Activated CD4-positive, alpha-beta memory T cell treated with anti-CD3 and anti-CD28 coated beads for 36 hours (primary cell): ENCODE data around the gene LIPG. TPM values are rescaled to one million over a fixed set of nuclear protein-coding genes. Genes with fewer than 3 reads are reported as not detected.

Experiments
- CTCF ChIA-PET: fragments of 350-600 bp; sonication (Branson Sonifier 250); formaldehyde crosslinking; loops from one replicate; lab custom pipeline; 2021; ENCODE audit warnings: antibody characterized with exemption, inconsistent platforms; lab: Charles Lee
- POLR2A ChIA-PET: fragments of 350-600 bp; sonication (Branson Sonifier 250); formaldehyde crosslinking; loops from one replicate; lab custom pipeline; 2021; ENCODE audit warnings: antibody characterized with exemption; lab: Charles Lee
- DNase-seq: peaks from one replicate; pipeline ENCODE4 v3.0.0-alpha.2; 2020
- H3K27ac Mint-ChIP-seq: one replicate; pipeline ENCODE4 v1.8.0; 2021; ENCODE audit warnings: mixed read lengths
- H3K27me3 Mint-ChIP-seq: one replicate; pipeline ENCODE4 v1.8.0; 2021; ENCODE audit warnings: mixed read lengths
- H3K36me3 Mint-ChIP-seq: one replicate; pipeline ENCODE4 v1.8.0; 2021; ENCODE audit warnings: mixed read lengths
- H3K4me1 Mint-ChIP-seq: one replicate; pipeline ENCODE4 v1.8.0; 2021; ENCODE audit warnings: low read depth, mixed read lengths
- H3K4me3 Mint-ChIP-seq: one replicate; pipeline ENCODE4 v1.8.0; 2021; ENCODE audit warnings: mild to moderate bottlenecking, mixed read lengths
- H3K9me3 Mint-ChIP-seq: one replicate; pipeline ENCODE4 v1.8.0; 2021; ENCODE audit warnings: mixed read lengths
- intact Hi-C: fragments of 100-400 bp; cut with micrococcal nuclease; formaldehyde crosslinking; loops from one replicate; pipeline ENCODE4 v1.15.1; 2023
- total RNA-seq, 2 experiments: library from RNA; stranded (reverse); gene quantifications; one replicate each; pipeline ENCODE4 v1.2.3, GENCODE V29; 2021

The LIPG gene
- total RNA-seq, 2 experiments from 2014 or later, result 0.17 to 0.50 TPM

DNA sequence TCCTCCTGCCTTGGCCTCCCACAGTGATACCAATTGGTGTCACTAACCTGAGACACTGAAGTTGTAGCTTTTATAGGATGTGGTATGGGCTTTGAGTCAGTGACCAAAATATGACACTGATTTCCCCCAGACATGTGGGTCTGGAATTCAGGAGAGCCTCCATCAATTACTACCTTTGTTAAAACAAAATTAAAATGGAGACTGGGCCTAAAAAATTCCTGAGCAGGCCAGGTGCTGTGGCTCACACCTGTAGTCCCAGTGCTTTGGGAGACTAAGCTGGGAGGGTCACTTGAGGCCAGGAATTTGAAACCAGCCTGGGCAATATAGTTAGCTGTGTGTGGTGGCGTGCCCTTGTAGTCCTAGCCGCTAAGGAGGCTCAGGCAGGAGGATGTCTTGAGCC, 36.9 kb upstream of the LIPG start:
- CTCF ChIA-PET, result interaction anchor here (1.2 kb wide), 1 partner anchor 331 kb away, joined by 3 read pairs; no protein-coding TSS in a partner anchor

DNA sequence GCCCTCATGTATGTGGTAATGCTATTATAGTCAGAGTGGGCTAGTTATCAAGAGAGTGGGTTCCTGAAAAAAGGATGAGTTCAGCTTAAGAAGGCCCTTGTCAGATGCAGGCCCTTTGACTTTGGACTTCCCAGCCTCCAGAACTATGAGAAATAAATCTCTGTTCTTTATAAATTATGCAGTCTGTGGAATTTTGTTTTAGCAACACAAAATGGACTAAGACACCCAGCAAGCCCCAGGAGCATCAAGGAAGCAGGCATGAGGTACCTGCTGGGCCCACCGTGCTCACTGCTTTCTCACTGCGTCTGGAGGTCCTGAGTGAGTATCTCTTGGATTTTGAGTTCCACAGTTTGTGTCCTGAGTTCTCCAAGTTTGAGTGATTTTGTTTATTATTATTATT, 35.9 kb upstream of the LIPG start:
- Mint-ChIP-seq H3K27me3 (peaks cover 8% of the 10 kb centered on the region), H3K27ac (no peak overlapping the region), H3K4me1 (no peaks in the 10 kb centered on the region), H3K4me3 (no peak overlapping the region), H3K9me3 (no peaks in the 10 kb centered on the region), H3K36me3 (no peaks in the 10 kb centered on the region)
- POLR2A ChIA-PET, result no interaction called here
- CTCF ChIA-PET, result interaction anchor here (1.5 kb wide), 1 partner anchor 15 kb away, joined by 7 read pairs; no protein-coding TSS in a partner anchor
- intact Hi-C loops, result no loop called here
- no peak for DNase-seq

More for the DNA sequence above, 36.9 kb upstream of the LIPG start:
- Mint-ChIP-seq H3K4me1 (no peaks in the 10 kb centered on the region), H3K9me3 (no peaks in the 10 kb centered on the region), H3K27ac (no peak overlapping the region), H3K27me3 (peaks cover 3% of the 10 kb centered on the region), H3K36me3 (no peaks in the 10 kb centered on the region), H3K4me3 (no peak overlapping the region)
- no peak for DNase-seq
- intact Hi-C loops, result no loop called here
- POLR2A ChIA-PET, result no interaction called here

DNA sequence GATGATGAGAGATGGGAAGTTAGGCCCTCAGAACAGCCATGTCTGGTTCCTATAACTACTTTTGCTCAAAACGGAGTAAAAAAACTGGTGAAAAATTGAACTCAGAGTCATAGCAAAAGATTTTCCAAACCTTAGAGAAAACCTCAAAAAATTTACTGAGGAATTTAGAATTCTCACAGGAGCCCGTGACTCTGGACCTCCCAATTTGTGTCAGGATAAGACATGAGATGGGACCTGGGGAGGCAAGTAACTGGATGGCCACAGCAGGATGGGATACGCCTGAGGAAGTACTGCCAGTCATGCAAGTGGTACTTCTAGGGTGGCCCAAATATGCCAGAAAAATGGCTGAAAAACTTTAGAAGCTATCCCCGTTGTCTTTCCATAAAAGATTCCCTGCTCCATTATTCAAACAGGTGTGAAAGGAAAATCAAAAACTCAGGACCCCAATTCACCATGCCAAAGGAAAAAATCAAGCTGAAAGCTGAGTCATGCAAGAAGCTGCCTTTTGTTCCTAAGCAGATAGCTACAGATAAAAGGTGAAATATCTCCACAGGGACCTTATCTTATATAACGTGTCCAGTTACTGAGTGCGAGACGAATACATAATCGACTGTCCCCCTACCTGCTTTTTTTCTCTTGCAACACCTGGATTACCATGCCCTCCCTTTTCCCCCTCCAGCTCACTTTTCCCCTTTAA, 34.1 kb upstream of the LIPG start:
- H3K27me3 Mint-ChIP-seq, result peaks cover 10% of the 10 kb centered on the region
- no peaks in the 10 kb centered on the region for H3K36me3 Mint-ChIP-seq
- no peak overlapping the region for H3K4me3 Mint-ChIP-seq
- no peaks in the 10 kb centered on the region for H3K9me3 Mint-ChIP-seq
- intact Hi-C loops, result no loop called here
- ChIA-PET CTCF (interaction anchor here (1.0 kb wide), 1 partner anchor 331 kb away, joined by 5 read pairs; no protein-coding TSS in a partner anchor), POLR2A (interaction anchor here (0.7 kb wide), 1 partner anchor 10 kb away, joined by 3 read pairs; no protein-coding TSS in a partner anchor)
- H3K27ac Mint-ChIP-seq, result no peak overlapping the region
- no peak for DNase-seq
- no peaks in the 10 kb centered on the region for H3K4me1 Mint-ChIP-seq

DNA sequence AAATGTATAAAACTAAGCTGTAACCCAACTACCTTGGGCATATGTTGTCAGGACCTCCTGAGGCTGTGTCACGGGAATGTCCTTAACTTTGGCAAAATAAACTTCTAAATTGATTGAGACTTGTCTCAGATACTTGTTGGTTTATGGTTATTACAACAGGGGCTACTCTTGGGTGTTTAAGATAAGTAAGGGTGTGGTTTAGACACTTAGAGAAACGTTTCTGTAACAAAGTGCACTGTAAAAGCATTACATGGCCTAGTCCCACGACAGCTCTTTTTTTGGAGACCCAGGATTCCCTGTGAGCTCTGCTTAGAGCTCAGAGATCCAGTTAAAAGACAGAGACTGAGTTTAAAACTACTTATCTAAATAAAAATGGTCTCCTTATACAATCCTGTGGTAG, 32.3 kb upstream of the LIPG start:
- no peak for DNase-seq
- peaks cover 1% of the 10 kb centered on the region for H3K9me3 Mint-ChIP-seq
- H3K36me3 Mint-ChIP-seq, result no peaks in the 10 kb centered on the region
- intact Hi-C loops, result no loop called here
- H3K4me1 Mint-ChIP-seq, result no peaks in the 10 kb centered on the region
- H3K27ac Mint-ChIP-seq, result no peak overlapping the region
- no peak overlapping the region for H3K4me3 Mint-ChIP-seq
- ChIA-PET CTCF (no interaction called here), POLR2A (no interaction called here)
- H3K27me3 Mint-ChIP-seq, result peaks cover 10% of the 10 kb centered on the region

DNA sequence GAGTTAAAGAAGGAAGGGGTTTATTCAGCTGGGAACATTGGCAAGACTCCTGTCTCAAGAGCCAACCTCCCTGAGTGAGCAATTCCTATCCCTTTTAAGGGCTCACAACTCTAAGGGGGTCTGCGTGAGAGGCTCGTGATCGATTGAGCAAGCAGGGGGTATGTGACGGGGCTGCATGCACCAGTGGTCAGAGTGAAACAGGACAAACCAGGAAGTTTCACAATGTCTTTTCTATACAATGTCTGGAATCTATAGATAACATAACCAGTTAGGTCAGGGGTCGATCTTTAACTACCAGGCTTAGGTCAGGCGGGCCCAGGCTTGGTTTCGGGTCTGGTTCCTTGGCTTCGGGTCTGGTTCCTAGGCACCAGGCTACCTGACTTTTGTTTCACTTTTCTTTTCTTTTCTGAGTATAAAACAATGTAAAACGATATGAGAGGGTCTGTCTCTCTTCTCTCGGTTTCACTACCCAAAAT, 30.1 kb upstream of the LIPG start:
- Mint-ChIP-seq H3K27me3 (peaks cover 10% of the 10 kb centered on the region), H3K36me3 (no peaks in the 10 kb centered on the region), H3K4me3 (no peak overlapping the region), H3K9me3 (peaks cover 9% of the 10 kb centered on the region), H3K4me1 (no peaks in the 10 kb centered on the region), H3K27ac (no peak overlapping the region)
- ChIA-PET CTCF (no interaction called here), POLR2A (no interaction called here)
- DNase-seq, result no peak
- intact Hi-C loops, result no loop called here

DNA sequence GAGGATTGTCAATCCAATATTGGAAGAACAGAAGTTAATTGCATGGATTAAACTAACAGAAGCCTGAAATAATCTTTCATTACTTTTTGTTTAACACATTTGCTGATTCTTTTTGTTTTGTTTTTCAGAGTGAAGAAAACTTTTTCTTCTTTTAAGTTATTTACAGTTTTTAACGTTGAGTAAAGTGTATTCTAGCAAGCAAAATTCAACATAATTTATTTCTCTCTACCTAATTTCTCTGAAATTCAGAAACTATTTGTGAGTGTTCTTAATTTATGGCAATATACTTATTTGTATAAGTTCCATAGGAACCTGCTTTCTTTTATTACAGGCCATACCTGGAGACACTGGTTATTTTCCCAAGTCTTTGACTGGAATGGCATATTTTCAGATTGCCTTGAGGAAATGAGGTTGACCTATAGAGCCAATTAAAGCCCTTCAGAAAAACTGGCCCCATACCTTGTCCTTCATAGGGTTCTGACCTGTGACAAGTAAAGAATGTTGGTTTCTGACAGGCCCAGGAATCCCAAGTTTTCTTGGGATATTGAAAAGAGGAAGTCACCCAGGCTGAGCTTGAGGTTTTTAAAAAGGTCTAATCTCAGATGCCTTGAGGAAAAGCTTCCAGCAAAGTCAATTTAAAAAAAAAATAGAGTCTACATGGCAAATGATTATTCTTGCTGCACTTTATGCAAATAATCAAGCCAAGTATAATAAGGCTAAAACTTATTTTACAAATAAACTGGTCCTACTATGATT, 26.8 kb upstream of the LIPG start:
- H3K27ac Mint-ChIP-seq, result no peak overlapping the region
- DNase-seq, result no peak
- CTCF ChIA-PET, result interaction anchor here (0.6 kb wide), 1 partner anchor 516 kb away, joined by 3 read pairs; no protein-coding TSS in a partner anchor

DNA sequence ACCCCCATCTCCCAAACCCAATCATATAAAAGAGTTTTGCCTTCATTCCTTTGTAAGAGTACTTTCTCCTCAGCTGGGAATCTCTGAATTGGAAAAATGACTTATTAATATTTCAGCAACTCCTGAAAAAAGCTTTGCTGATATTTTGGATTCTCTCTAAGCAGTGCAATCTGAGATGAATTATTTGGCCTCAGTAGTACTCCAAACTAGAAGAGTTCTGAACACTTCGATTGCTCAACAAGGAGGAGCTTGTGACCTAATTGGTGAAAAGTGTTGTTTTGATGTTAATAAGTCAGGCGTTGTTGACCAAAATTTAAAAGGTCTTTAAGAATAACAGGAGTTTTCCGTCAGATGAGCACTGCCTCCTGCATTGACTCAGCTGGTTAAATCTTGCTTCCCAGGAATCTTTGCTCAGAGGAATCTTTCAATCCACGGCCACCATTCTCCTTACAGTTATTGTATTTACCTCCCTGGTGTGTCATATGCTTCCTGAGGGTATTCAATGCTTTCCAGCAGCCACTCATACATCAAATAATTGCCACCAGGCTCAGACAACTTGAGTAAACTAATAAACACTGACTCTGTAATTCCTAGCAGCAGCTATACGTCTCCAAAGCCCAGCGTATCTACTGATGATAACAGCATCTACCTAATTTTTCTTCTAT, 24.5 kb upstream of the LIPG start:
- no peak for DNase-seq
- CTCF ChIA-PET, result interaction anchor here (1.3 kb wide), 1 partner anchor 27 kb away, joined by 4 read pairs; no protein-coding TSS in a partner anchor
- Mint-ChIP-seq H3K27me3 (peaks cover 2% of the 10 kb centered on the region), H3K9me3 (peaks cover 9% of the 10 kb centered on the region), H3K36me3 (no peaks in the 10 kb centered on the region), H3K4me3 (no peak overlapping the region), H3K4me1 (no peaks in the 10 kb centered on the region), H3K27ac (no peak overlapping the region)
- POLR2A ChIA-PET, result no interaction called here
- intact Hi-C loops, result no loop called here

More for the DNA sequence above, 26.8 kb upstream of the LIPG start:
- H3K36me3 Mint-ChIP-seq, result no peaks in the 10 kb centered on the region
- H3K9me3 Mint-ChIP-seq, result peaks cover 9% of the 10 kb centered on the region
- peaks cover 7% of the 10 kb centered on the region for H3K27me3 Mint-ChIP-seq
- no peaks in the 10 kb centered on the region for H3K4me1 Mint-ChIP-seq
- POLR2A ChIA-PET, result no interaction called here
- intact Hi-C loops, result no loop called here
- H3K4me3 Mint-ChIP-seq, result no peak overlapping the region

DNA sequence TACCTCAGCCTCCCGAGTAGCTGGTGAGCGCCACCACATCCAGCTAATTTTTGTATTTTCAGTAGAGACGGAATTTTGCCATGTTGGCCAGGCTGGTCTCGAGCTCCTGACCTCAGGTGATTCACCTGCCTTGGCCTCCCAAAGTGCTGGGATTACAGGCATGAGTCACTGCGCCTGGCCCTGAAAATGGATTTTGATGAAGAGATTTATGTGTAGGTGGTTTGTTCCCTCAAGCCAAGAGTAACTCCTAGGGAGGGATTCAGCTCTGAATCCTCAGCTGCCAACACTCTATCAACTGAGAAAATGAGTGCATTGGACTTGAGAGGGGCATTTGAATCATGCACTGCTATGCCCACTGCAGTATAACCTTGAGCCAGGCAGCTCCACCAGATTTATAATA, 17.5 kb upstream of the LIPG start:
- Mint-ChIP-seq H3K36me3 (no peaks in the 10 kb centered on the region), H3K4me1 (no peaks in the 10 kb centered on the region), H3K27ac (no peak overlapping the region), H3K9me3 (no peaks in the 10 kb centered on the region), H3K4me3 (no peak overlapping the region), H3K27me3 (peaks cover 8% of the 10 kb centered on the region)
- intact Hi-C loops, result no loop called here
- POLR2A ChIA-PET, result no interaction called here
- CTCF ChIA-PET, result no interaction called here
- DNase-seq, result no peak

DNA sequence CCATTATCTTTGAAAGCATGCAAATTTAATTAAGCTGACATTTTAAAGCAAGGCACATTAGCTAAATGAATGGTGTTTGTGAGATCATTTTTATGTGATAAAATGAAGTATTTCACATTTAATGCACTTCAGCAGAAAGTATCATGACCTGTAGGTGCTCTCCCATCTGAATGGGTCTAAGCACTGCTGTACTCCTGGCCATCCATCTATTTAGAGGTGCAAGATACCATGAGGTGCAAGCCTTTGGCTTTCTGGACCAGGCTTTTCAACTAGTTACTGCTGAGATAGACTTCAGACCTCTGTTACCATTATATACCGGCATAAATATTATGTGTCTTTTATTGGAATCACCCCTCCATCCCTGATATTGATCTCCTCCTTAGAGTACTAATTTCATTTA, 15.6 kb upstream of the LIPG start:
- no peak overlapping the region for H3K27ac Mint-ChIP-seq
- DNase-seq, result no peak
- no peak overlapping the region for H3K4me3 Mint-ChIP-seq
- ChIA-PET CTCF (no interaction called here), POLR2A (no interaction called here)
- intact Hi-C loops, result no loop called here
- H3K4me1 Mint-ChIP-seq, result no peaks in the 10 kb centered on the region
- peaks cover 10% of the 10 kb centered on the region for H3K27me3 Mint-ChIP-seq
- no peaks in the 10 kb centered on the region for H3K36me3 Mint-ChIP-seq
- H3K9me3 Mint-ChIP-seq, result no peaks in the 10 kb centered on the region

DNA sequence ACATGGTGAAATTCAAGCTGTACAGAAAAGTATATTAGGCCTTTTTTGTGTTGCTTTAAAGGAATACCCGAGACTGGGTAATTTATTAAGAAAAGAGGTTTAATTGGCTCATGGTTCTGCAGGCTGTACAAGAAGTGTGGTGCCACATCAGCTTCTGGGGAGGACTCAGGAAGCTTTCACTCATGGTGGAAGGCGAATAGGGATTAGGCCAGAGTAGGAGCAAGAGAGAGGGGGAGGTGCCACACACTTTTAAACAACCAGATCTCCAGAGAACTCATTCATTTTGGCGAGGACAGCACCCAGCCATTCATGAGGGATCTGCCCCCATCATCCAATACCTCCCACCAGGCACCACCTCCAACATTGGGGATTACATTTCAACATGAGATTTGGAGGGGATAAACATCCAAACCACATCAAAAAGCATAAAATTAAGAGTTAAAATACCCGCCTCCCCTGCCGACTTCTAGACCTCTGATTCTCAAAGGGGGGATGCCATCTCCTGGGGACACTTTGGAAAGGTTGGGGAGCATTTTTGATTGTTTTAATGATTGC, 15.1 kb upstream of the LIPG start:
- intact Hi-C loops, result no loop called here
- Mint-ChIP-seq H3K27me3 (peaks cover 14% of the 10 kb centered on the region), H3K4me3 (no peak overlapping the region), H3K36me3 (no peaks in the 10 kb centered on the region), H3K4me1 (no peaks in the 10 kb centered on the region), H3K27ac (no peak overlapping the region), H3K9me3 (no peaks in the 10 kb centered on the region)
- POLR2A ChIA-PET, result interaction anchor here (0.5 kb wide), 1 partner anchor 449 kb away, joined by 3 read pairs; no protein-coding TSS in a partner anchor
- no peak for DNase-seq
- CTCF ChIA-PET, result no interaction called here

DNA sequence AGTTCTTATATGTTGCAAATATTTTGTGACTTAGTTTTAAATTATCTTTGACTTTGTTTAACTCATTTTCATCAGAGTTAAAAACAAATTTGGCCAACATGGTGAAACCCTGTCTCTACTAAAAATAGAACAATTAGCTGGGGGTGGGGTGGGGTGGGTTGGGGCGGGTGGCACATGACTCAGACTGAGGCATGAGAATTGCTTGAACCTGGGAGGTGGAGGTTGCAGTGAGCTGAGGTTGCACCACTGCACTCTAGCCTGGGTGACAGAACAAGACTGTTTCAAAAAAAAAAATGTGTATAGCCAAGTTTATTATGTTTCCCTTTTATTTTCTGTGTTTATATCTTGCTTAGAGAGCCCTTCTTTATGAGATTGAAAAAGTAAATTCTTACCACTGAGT, 14.2 kb upstream of the LIPG start:
- no peak for DNase-seq
- ChIA-PET POLR2A (no interaction called here), CTCF (no interaction called here)
- H3K4me3 Mint-ChIP-seq, result no peak overlapping the region
- H3K27me3 Mint-ChIP-seq, result peaks cover 17% of the 10 kb centered on the region
- no peaks in the 10 kb centered on the region for H3K4me1 Mint-ChIP-seq
- intact Hi-C loops, result no loop called here
- H3K27ac Mint-ChIP-seq, result no peak overlapping the region
- H3K36me3 Mint-ChIP-seq, result no peaks in the 10 kb centered on the region
- H3K9me3 Mint-ChIP-seq, result no peaks in the 10 kb centered on the region

DNA sequence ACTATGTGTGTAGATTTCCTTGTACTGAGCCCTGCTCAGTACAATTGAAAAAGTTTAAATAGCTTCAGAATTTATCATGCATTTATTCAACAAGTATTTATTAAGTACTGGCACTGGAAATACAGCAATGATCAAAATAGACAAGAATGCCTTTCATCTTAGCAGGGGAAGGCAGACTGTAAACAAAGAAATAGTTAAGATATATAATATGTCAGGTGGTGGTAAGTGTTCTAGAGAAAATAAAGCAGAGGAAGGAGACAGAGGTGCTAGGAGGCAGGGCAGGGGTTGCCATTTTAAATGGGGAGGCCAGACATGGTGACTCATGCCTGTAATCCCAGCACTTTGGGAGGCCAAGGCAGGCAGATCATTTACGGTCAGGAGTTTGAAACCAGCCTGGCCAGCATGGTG, 13.6 kb upstream of the LIPG start:
- no peak overlapping the region for H3K4me3 Mint-ChIP-seq
- no peak for DNase-seq
- ChIA-PET CTCF (no interaction called here), POLR2A (no interaction called here)
- peaks cover 21% of the 10 kb centered on the region for H3K27me3 Mint-ChIP-seq
- H3K27ac Mint-ChIP-seq, result no peak overlapping the region
- no peaks in the 10 kb centered on the region for H3K4me1 Mint-ChIP-seq
- H3K9me3 Mint-ChIP-seq, result no peaks in the 10 kb centered on the region
- H3K36me3 Mint-ChIP-seq, result no peaks in the 10 kb centered on the region
- intact Hi-C loops, result no loop called here
